UCSD-AML1 (cell line): Measurements from ENCODE around the gene NENF.
"Not testable (repeated sequence)": the region's sequence is repeated elsewhere in the genome, so short reads cannot be mapped to it uniquely, and the experiment has no call there.

Source experiments
- DNase-seq: peaks from one replicate; lab custom pipeline; 2025; ENCODE audit not compliant: unreplicated experiment; lab: John Stamatoyannopoulos, UW

NENF gene

GRCh38 chr1:212480711-212481437, 48.2 kb downstream of the NENF start:
- not testable (repeated sequence) for DNase-seq

- DNase-seq, result no peak
Measured at GRCh38 chr1:212481438-212481767, 48.7 kb downstream of the NENF start.

GRCh38 chr1:212482006-212482636, 49.4 kb downstream of the NENF start:
- no peak for DNase-seq

GRCh38 chr1:212482637-212483441, 50.1 kb downstream of the NENF start:
- DNase-seq, result no peak

GRCh38 chr1:212484701-212485570, 52.2 kb downstream of the NENF start:
- DNase-seq, result no peak

GRCh38 chr1:212485571-212485912, 52.8 kb downstream of the NENF start:
- DNase-seq, result no peak

- peak; percentile 60 for DNase-seq
Measured at GRCh38 chr1:212485913-212486618, 53.3 kb downstream of the NENF start.

- DNase-seq, result no peak
Measured at GRCh38 chr1:212486619-212486975, 53.9 kb downstream of the NENF start.

GRCh38 chr1:212487286-212487685, 54.6 kb downstream of the NENF start:
- no peak for DNase-seq

- no peak for DNase-seq
Measured at GRCh38 chr1:212487774-212488435, 55.2 kb downstream of the NENF start.

GRCh38 chr1:212488436-212489283, 55.9 kb downstream of the NENF start:
- no peak for DNase-seq

- DNase-seq, result no peak
Measured at GRCh38 chr1:212489284-212489859, 56.7 kb downstream of the NENF start.

GRCh38 chr1:212490276-212490675, 57.6 kb downstream of the NENF start:
- no peak for DNase-seq

- no peak for DNase-seq
Measured at GRCh38 chr1:212491454-212491853, 58.7 kb downstream of the NENF start.
